PFSK-1 (cell line): ENCODE data around the gene MSH5.

Experiments used
- FOXP2 ChIP-seq: optimal IDR thresholded peaks from 2 replicates; pipeline ENCODE3; 2011; ENCODE audit warnings: borderline replicate concordance, control low read depth, inconsistent platforms; ENCODE audit not compliant: insufficient read depth; ENCODE audit errors: extremely low read length, extremely low read depth
- POLR2AphosphoS5 ChIP-seq: IDR thresholded peaks from 2 replicates; pipeline ENCODE4 v1.6.1; 2012; ENCODE audit warnings: low read depth, mild to moderate bottlenecking, control low read depth, low read length, moderate library complexity
- SIN3A ChIP-seq: IDR thresholded peaks from 2 replicates; pipeline ENCODE4 v1.6.1; 2012; ENCODE audit warnings: mild to moderate bottlenecking, low read length, moderate library complexity, borderline replicate concordance; ENCODE audit not compliant: insufficient read depth
- TAF1 ChIP-seq: IDR thresholded peaks from 2 replicates; pipeline ENCODE4 v1.6.1; 2012; ENCODE audit warnings: low read length, control low read depth, borderline replicate concordance; ENCODE audit not compliant: insufficient read depth
- TF ChIP-seq, protein P1 (sequence below), 2 experiments: IDR thresholded peaks; 2 replicates each; pipeline versions ENCODE4 v1.6.1 to v1.8.0; 2011 to 2012; ENCODE audit warnings: low read depth in 2 of 2, low read length in 2 of 2, control low read depth in 1 of 2, inconsistent platforms in 1 of 2, mild to moderate bottlenecking in 1 of 2, moderate library complexity in 1 of 2; ENCODE audit not compliant: insufficient read depth in 1 of 2

The MSH5 gene

GRCh38 chr6:31811645-31812044 lies 71.8 kb downstream of the MSH5 start:
- TF ChIP-seq, protein P1, sequence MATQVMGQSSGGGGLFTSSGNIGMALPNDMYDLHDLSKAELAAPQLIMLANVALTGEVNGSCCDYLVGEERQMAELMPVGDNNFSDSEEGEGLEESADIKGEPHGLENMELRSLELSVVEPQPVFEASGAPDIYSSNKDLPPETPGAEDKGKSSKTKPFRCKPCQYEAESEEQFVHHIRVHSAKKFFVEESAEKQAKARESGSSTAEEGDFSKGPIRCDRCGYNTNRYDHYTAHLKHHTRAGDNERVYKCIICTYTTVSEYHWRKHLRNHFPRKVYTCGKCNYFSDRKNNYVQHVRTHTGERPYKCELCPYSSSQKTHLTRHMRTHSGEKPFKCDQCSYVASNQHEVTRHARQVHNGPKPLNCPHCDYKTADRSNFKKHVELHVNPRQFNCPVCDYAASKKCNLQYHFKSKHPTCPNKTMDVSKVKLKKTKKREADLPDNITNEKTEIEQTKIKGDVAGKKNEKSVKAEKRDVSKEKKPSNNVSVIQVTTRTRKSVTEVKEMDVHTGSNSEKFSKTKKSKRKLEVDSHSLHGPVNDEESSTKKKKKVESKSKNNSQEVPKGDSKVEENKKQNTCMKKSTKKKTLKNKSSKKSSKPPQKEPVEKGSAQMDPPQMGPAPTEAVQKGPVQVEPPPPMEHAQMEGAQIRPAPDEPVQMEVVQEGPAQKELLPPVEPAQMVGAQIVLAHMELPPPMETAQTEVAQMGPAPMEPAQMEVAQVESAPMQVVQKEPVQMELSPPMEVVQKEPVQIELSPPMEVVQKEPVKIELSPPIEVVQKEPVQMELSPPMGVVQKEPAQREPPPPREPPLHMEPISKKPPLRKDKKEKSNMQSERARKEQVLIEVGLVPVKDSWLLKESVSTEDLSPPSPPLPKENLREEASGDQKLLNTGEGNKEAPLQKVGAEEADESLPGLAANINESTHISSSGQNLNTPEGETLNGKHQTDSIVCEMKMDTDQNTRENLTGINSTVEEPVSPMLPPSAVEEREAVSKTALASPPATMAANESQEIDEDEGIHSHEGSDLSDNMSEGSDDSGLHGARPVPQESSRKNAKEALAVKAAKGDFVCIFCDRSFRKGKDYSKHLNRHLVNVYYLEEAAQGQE (IDR thresholded peaks at IDR 0.05; ENCODE audit: insufficient read depth in 1 of 2, low read depth in 2 of 2, low read length in 2 of 2) = no peak
- TF ChIP-seq TAF1 (no peak), SIN3A (no peak), POLR2AphosphoS5 (no peak), FOXP2 (no peak)
